Measurements from ENCODE around the gene PLXNA2.

GRCh38 chr1:208007319-208007937, 236.8 kb downstream of the PLXNA2 start:
- TF ChIP-seq ESRRG (CRISPR knock-in tag; IDR thresholded peaks at IDR 0.05) = no peak
- TF ChIP-seq CSDC2 (CRISPR knock-in tag; IDR thresholded peaks at IDR 0.05) = no peak
- no peak for TF ChIP-seq ZNF8 (CRISPR knock-in tag; IDR thresholded peaks at IDR 0.05)
- no peak for TF ChIP-seq PATZ1 (CRISPR knock-in tag; IDR thresholded peaks at IDR 0.05; ENCODE audit: borderline replicate concordance)
- no peak for TF ChIP-seq ZNF565 (CRISPR knock-in tag; conservative IDR thresholded peaks at IDR 0.05; ENCODE audit: low read depth)
- TF ChIP-seq ZFP30 (CRISPR knock-in tag; IDR thresholded peaks at IDR 0.05) = no peak
